Testis (tissue), 2 donors: ENCODE measurements around the gene SELE.

Experiments
- POLR2A ChIP-seq: fragments of 450-650 bp; IDR thresholded peaks from one replicate; pipeline ENCODE4 v1.6.1; 2017; ENCODE audit warnings: antibody characterized with exemption, mild to moderate bottlenecking, moderate library complexity
- TF ChIP-seq, protein P1 (sequence below), 3 experiments: fragments of 450-650 bp in 2 of 3; fragments of 200-600 bp in 1 of 3; sonication (generic) in 1 of 3; IDR thresholded peaks; one replicate each; pipeline ENCODE4 v1.5.1; 2016 to 2019; ENCODE audit warnings: antibody characterized with exemption in 3 of 3, mild to moderate bottlenecking in 2 of 3, moderate library complexity in 1 of 3

GRCh38 chr1:169676001-169676400, 57.9 kb downstream of the SELE start:
- TF ChIP-seq, protein P1, sequence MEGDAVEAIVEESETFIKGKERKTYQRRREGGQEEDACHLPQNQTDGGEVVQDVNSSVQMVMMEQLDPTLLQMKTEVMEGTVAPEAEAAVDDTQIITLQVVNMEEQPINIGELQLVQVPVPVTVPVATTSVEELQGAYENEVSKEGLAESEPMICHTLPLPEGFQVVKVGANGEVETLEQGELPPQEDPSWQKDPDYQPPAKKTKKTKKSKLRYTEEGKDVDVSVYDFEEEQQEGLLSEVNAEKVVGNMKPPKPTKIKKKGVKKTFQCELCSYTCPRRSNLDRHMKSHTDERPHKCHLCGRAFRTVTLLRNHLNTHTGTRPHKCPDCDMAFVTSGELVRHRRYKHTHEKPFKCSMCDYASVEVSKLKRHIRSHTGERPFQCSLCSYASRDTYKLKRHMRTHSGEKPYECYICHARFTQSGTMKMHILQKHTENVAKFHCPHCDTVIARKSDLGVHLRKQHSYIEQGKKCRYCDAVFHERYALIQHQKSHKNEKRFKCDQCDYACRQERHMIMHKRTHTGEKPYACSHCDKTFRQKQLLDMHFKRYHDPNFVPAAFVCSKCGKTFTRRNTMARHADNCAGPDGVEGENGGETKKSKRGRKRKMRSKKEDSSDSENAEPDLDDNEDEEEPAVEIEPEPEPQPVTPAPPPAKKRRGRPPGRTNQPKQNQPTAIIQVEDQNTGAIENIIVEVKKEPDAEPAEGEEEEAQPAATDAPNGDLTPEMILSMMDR (IDR thresholded peaks at IDR 0.05), result no peak
- no peak for TF ChIP-seq POLR2A
